Chondrocyte (in vitro differentiated cells): ENCODE data around the gene PRRG2. TPM values are rescaled to one million over a fixed set of nuclear protein-coding genes. Genes with fewer than 3 reads are reported as not detected.
"Not testable (repeated sequence)": the region's sequence is repeated elsewhere in the genome, so short reads cannot be mapped to it uniquely, and the experiment has no call there.

Source experiments
- DNase-seq: peaks from one replicate; pipeline ENCODE4 v3.0.0; 2021; ENCODE audit warnings: mixed read lengths, low spot score
- H3K27ac Mint-ChIP-seq: one replicate; pipeline ENCODE4 v1.8.0; 2021; ENCODE audit warnings: mild to moderate bottlenecking, moderate library complexity, mixed read lengths; ENCODE audit not compliant: unreplicated experiment
- H3K27me3 Mint-ChIP-seq: 2 replicates; pipeline ENCODE4 v1.8.0; 2021; ENCODE audit warnings: low read depth, mixed read lengths
- H3K36me3 Mint-ChIP-seq: 2 replicates; pipeline ENCODE4 v1.8.0; 2021; ENCODE audit warnings: low read depth, mixed read lengths
- H3K4me1 Mint-ChIP-seq: 2 replicates; pipeline ENCODE4 v1.8.0; 2021; ENCODE audit warnings: low read depth, mild to moderate bottlenecking, mixed read lengths
- H3K4me3 Mint-ChIP-seq: one replicate; pipeline ENCODE4 v1.8.0; 2021; ENCODE audit warnings: mild to moderate bottlenecking, moderate library complexity, mixed read lengths; ENCODE audit not compliant: unreplicated experiment
- H3K9me3 Mint-ChIP-seq: 2 replicates; pipeline ENCODE4 v1.8.0; 2021; ENCODE audit warnings: low read depth, mixed read lengths
- total RNA-seq: library from RNA; stranded (reverse); gene quantifications from 3 replicates; pipeline ENCODE4 v1.2.1, GENCODE V29; 2021
- TF ChIP-seq, protein P1 (sequence below): fragments of 200-600 bp; sonication (generic); IDR thresholded peaks from 2 replicates; pipeline ENCODE4 v1.5.0; 2021; ENCODE audit warnings: antibody characterized with exemption, mild to moderate bottlenecking, moderate library complexity

PRRG2 gene
- total RNA-seq, 1 donor from 2014 or later = 0.17 TPM

DNA sequence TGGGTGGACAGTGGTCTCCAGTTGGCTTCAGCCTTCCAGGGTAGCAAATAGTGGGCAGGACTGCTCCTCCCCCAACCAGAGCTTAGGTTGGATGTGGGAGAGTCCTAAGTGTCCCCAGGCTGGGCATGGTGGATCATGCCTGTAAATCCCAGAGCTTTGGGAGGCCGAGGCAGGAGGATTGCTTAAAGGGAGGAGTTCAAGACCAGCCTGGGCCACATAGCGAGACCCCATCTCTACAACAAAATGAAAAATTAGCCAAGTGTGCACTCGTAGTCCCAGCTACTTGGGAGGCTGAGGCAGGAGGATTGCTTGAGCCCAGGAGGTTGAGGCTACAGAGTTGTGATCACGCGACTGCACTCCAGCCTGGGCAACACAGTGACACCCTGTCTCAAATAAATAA lies 51.5 kb downstream of the PRRG2 start:
- H3K36me3 Mint-ChIP-seq = peaks cover 3% of the 10 kb centered on the region
- TF ChIP-seq, protein P1, sequence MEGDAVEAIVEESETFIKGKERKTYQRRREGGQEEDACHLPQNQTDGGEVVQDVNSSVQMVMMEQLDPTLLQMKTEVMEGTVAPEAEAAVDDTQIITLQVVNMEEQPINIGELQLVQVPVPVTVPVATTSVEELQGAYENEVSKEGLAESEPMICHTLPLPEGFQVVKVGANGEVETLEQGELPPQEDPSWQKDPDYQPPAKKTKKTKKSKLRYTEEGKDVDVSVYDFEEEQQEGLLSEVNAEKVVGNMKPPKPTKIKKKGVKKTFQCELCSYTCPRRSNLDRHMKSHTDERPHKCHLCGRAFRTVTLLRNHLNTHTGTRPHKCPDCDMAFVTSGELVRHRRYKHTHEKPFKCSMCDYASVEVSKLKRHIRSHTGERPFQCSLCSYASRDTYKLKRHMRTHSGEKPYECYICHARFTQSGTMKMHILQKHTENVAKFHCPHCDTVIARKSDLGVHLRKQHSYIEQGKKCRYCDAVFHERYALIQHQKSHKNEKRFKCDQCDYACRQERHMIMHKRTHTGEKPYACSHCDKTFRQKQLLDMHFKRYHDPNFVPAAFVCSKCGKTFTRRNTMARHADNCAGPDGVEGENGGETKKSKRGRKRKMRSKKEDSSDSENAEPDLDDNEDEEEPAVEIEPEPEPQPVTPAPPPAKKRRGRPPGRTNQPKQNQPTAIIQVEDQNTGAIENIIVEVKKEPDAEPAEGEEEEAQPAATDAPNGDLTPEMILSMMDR = no peak
- no peak overlapping the region for H3K4me3 Mint-ChIP-seq
- no peak for DNase-seq
- no peak overlapping the region for H3K27ac Mint-ChIP-seq
- H3K4me1 Mint-ChIP-seq = peaks cover 40% of the 10 kb centered on the region
- H3K27me3 Mint-ChIP-seq = no peaks in the 10 kb centered on the region
- H3K9me3 Mint-ChIP-seq = no peaks in the 10 kb centered on the region

DNA sequence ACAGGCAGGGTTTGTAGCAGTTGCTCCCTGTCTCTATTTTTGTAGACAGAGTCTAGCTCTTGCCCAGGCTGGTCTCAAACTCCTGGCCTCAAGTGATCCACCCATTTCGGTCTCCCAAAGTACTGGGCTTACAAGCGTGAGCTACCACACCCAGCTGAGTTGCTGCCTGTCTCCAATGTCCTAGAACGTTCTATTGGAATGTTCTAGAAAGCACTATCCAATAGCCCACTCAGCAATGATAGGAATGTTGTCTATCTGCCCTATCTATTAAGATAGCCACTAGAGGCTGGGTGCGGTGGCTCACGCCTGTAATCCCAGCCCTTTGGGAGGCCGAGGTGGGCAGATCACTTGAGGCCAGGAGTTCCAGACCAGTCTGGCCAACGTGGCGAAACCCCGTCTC lies 52.2 kb downstream of the PRRG2 start:
- not testable (repeated sequence) for H3K9me3 Mint-ChIP-seq, H3K27me3 Mint-ChIP-seq, H3K36me3 Mint-ChIP-seq, H3K4me3 Mint-ChIP-seq, DNase-seq
- Mint-ChIP-seq H3K4me1 (peaks cover 45% of the 10 kb centered on the region), H3K27ac (peak overlapping the region; percentile 36)

DNA sequence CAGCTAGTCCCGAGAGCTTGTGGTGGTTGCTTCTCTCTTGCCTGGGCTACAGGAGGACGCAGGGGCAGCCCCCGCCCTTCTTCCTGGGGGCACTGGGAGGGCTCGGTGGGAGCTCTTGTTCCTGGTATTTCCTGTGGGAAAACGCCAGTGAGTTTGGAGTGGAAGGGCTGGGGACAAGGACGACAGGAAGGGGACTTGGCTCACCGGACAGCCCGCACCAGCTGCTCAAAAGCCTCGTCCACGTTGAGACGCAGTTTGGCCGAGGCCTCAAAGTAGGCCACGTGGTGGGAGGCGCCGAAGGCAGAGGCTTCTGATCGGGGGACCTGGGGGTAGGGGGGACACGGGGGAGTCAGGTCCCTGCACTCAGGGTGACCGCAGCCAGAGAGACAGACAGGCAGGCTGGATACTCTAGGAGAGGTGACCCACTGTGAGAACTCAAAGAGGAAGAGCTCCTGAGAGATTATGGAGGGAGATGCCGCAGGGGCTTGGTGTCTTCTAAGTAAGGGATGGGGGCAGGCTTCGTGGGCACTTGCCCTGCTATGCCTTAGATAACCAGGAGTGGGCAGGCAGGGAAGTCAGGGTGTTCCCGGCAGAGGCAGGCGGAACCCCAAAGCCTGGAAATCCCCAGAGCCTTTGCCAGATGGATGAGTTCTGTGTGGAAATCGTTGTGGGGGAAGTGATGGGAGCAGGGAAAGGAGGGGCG lies 54.6 kb downstream of the PRRG2 start:
- peak overlapping the region; percentile 65 for H3K27ac Mint-ChIP-seq
- peaks cover 59% of the 10 kb centered on the region for H3K4me1 Mint-ChIP-seq
- TF ChIP-seq, protein P1 = peak; percentile 19
- peaks cover 3% of the 10 kb centered on the region for H3K36me3 Mint-ChIP-seq
- no peaks in the 10 kb centered on the region for H3K27me3 Mint-ChIP-seq
- no peaks in the 10 kb centered on the region for H3K9me3 Mint-ChIP-seq
- no peak for DNase-seq
- no peak overlapping the region for H3K4me3 Mint-ChIP-seq

DNA sequence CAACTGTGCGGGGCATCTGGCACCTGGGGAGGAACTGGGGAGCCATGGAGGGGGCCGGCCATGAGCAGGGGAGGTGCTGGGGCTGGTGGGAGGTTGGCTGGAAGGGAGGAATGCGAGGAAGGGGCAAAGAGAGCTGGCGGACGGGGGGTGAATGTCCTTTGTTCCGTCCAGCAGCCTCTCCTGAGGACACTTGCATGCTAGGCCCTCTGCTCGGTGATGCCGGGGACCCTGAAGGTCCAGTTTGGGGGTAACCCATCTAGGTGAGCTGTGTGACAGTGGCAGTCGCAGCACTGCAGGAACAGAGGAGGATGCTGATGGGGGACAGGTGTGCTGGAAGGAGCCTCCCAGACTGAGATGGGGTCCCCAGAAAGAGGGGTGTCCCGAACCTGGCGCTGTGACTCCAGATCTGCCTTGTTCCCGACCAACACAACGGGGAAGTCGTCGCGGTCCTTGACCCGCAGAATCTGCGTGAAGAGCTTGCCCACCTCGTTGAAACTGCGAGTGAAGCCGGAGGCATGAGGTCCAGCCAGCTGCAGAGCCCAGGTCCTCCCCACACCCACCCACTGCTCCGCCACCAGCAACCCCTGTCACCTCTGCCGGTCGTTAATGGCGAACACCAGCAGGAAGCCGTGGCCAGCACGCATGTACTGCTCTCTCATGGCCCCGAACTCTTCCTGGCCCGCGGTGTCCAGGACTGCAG lies 55.3 kb downstream of the PRRG2 start:
- no peaks in the 10 kb centered on the region for H3K27me3 Mint-ChIP-seq
- no peak overlapping the region for H3K27ac Mint-ChIP-seq
- H3K4me3 Mint-ChIP-seq = peak overlapping the region; percentile 16
- no peak for DNase-seq
- H3K4me1 Mint-ChIP-seq = peaks cover 61% of the 10 kb centered on the region
- H3K36me3 Mint-ChIP-seq = peaks cover 3% of the 10 kb centered on the region
- H3K9me3 Mint-ChIP-seq = no peaks in the 10 kb centered on the region
- TF ChIP-seq, protein P1 = no peak

DNA sequence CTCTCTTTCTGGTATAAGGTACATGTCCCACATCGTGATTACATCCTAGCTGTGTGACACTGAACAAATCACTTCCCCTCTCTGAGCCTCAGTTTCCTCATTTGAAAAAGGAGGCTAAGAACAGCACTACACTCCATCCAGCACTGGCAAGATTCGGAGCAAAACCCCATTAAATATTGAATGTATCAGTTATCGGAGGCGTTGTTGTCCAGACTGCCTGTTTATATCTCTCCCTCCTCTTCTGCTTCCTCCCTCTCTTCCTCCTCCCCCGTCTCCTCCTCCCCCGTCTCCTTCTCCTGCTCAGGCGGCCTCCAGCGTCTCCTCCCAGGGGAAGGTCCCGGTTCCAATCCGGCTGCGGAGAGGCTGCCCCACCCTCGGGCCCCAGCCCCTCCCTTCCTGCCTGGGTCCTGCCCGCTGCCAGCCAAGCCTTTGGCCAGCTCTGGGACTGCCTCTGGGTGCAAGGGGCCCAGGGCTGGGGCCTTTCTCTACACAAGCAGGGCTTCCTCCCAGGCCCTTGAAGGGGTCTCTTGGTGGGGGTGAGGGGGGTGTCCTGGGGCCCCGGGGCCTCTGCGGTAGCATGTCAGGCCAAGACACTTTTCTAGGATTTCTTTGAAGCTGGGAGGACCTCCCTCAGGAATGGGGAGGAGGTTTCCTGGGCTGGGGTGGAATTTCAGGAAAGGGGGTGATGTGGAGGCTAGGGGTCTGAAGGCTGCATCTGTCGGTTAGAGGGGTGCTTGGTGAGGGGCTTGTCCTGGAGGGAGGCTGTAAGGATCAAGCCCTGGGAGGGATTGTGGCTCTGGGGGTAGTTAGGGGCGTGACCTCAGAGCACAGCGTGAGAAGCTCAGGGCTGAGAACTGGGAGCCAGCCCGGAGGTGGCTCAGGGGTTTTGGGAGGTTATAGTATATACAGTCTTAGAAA lies 57.0 kb downstream of the PRRG2 start:
- TF ChIP-seq, protein P1 = no peak
- Mint-ChIP-seq H3K27ac (peak overlapping the region; percentile 96), H3K4me1 (peaks cover 70% of the 10 kb centered on the region), H3K9me3 (no peaks in the 10 kb centered on the region), H3K36me3 (peaks cover 3% of the 10 kb centered on the region), H3K4me3 (peak overlapping the region; percentile 98), H3K27me3 (no peaks in the 10 kb centered on the region)
- DNase-seq = peak; percentile 94
